ENCODE data around the gene LAD1.

GRCh38 chr1:201361652-201362504 is 37.2 kb downstream of the LAD1 start:
- TF ChIP-seq CTCF (IDR thresholded peaks at IDR 0.05 in 4 of 5, conservative IDR thresholded peaks at IDR 0.05 in 1 of 5) (peak; percentile 70 to 88 (median 85)), POLR2A (IDR thresholded peaks at IDR 0.05) (no peak)
